ENCODE results near the gene ZC3H4.
A peak's percentile ranks its signal among the peaks of the same experiment; 100 is the strongest.

Gene ZC3H4

DNA sequence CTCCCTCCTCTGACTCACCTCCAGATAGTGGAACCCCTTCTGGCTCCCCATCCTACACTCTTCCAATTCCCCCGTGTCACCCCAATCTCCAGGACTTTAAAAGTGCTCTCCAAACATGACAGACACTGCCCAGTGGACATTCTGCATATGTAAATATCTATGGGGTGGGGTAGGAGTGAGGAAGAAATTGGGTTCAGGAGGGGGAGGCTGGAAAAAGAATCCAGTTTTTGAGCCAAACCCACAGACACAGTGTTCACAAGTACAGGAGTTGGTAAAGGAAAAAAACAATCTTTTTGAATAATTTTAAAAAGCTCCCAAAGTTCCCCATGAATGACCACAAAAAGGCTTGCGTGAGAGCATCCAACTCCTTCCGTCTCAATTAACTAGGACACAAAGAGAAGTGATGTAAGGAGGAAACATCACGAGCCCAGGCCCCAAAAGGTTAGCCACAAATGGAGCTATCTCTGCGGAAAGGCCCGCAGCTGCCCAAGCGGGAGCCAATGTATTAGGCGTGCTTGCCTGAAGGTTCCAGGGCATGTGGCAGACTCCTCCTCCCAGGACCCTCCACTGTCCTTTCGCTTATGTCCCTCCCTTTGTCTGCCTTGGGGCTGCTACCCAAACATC, 18.0 kb downstream of the ZC3H4 start:
- H3K4me3 ChIP-seq (ENCODE audit: low read depth, low read length), result no peak overlapping the region
- DNase-seq (ENCODE audit: low read depth), result peak; percentile 37

DNA sequence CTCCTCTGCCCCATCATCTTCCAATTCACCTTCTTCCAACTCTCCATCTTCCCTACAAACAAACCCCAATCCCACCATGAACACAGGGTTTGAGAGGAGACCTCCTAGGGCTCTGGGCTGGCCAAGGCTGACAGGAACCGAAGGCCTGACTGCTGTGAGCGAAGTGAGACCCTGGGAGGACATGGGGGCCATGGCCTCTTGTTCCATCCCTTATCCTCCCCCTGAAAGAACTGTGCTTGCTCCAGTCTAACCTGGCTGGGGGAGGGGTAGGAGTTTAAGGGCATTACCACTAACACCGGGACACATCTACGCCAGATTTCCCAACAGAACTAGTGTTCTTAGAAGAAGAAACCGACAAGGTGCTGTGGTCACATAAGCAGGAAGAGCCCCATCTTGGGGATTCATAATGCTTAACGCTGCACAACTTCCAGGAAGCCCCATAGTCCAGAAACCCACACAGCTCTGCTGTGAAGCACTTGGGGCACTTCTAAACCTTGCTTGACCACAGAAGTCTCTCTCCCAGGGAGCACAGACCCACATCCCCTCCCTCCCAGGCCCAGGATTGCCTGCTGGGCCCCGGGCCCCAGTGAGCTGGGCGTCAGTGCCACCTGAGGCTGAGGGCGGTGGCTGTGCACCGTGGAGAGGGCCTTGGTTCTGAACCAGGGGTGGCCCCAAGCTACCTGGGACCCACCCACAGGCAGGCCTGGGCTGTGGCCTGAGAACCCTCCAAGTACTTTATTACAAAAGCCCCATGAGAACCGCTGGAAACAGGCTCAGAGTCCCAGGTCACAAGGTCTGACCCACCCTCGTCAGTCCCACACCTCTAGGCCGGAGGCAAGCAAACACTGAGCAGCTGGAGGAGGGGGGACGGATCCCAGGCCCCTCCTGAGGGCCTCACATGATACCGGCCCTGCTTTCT, 18.8 kb downstream of the ZC3H4 start:
- H3K4me3 ChIP-seq (ENCODE audit: low read depth, low read length), result no peak overlapping the region
- peak; percentile 47 for DNase-seq (ENCODE audit: low read depth)
- TF ChIP-seq, protein P1, sequence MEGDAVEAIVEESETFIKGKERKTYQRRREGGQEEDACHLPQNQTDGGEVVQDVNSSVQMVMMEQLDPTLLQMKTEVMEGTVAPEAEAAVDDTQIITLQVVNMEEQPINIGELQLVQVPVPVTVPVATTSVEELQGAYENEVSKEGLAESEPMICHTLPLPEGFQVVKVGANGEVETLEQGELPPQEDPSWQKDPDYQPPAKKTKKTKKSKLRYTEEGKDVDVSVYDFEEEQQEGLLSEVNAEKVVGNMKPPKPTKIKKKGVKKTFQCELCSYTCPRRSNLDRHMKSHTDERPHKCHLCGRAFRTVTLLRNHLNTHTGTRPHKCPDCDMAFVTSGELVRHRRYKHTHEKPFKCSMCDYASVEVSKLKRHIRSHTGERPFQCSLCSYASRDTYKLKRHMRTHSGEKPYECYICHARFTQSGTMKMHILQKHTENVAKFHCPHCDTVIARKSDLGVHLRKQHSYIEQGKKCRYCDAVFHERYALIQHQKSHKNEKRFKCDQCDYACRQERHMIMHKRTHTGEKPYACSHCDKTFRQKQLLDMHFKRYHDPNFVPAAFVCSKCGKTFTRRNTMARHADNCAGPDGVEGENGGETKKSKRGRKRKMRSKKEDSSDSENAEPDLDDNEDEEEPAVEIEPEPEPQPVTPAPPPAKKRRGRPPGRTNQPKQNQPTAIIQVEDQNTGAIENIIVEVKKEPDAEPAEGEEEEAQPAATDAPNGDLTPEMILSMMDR (conservative IDR thresholded peaks at IDR 0.05; ENCODE audit: low read depth, low read length), result no peak

More for the DNA sequence above, 18.0 kb downstream of the ZC3H4 start:
- TF ChIP-seq, protein P1 (conservative IDR thresholded peaks at IDR 0.05; ENCODE audit: low read depth, low read length), result no peak

DNA sequence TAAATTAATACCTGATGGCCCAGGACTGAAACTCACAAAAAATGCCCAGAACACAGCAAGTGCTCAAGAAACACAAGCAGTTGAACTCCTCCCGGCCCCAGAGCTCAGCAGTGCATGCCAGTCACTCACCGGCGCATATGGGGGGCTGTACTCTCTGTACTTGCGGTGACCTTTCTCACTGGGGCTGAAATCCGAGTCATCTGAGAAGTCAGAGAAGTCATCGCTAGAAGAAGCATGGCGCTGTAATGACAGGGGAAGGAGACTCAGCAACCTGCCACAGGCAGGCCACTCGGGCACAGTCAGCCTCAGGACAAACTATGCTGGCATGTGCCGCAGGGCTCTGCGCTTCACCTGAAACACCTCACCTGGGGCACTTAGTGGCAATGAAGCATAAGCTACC, 19.7 kb downstream of the ZC3H4 start:
- peak; percentile 13 for DNase-seq (ENCODE audit: low read depth)
- TF ChIP-seq, protein P1 (conservative IDR thresholded peaks at IDR 0.05; ENCODE audit: low read depth, low read length), result no peak

DNA sequence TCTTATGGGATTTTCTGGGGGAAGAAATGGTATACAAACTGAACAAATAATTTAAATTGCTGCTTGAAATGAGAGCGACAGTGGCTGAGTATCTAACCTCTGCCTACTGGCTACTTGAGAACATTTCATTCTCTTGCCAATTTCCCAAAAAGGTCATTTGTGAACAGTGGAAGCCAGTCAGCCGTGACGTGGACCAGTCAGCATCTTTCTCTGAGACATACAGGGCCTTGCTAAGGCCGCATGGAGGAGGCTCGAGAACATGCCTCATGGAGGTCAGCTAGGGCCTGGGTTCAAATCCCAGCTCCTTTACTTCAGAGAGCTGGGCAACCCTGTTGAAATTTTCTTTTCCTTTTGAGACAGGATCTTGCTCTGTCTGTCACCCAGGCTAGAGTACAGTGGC, 20.3 kb downstream of the ZC3H4 start:
- H3K4me3 ChIP-seq (ENCODE audit: low read depth, low read length), result no peak overlapping the region

More for the DNA sequence above, 19.7 kb downstream of the ZC3H4 start:
- H3K4me3 ChIP-seq (ENCODE audit: low read depth, low read length), result no peak overlapping the region

DNA sequence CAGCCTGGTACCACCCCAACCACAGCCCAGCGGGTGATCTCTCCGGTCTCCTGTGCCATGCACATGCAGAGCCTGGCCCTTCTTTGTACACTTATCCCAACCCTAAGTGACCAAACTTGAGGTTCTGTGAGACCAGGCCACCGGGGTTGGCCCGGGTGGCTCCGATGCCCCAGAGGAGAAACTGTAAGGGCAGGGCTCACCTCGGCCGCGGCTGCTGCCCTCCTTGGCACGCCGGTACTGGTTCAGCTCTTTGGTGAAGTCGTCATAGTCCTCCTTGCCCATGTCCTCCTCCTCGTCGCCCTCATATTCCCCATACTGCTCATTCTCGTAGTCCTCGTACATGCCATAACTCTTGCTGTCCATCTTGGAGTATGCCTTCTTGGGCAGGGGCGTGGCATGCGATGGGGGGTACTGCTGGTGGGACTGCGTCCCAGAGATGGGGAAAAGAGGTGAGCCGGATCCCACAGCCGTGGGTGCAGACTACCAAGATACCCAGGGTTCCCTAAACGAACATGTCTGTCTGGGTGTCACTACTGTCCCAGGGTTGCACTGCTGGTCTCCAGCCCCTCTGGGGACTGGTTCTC, 23.7 kb downstream of the ZC3H4 start:
- TF ChIP-seq, protein P1 (conservative IDR thresholded peaks at IDR 0.05; ENCODE audit: low read depth, low read length), result no peak
- no peak overlapping the region for H3K4me3 ChIP-seq (ENCODE audit: low read depth, low read length)
- DNase-seq (ENCODE audit: low read depth), result no peak

More for the DNA sequence above, 20.3 kb downstream of the ZC3H4 start:
- peak; percentile 35 for DNase-seq (ENCODE audit: low read depth)
- TF ChIP-seq, protein P1 (conservative IDR thresholded peaks at IDR 0.05; ENCODE audit: low read depth, low read length), result no peak

DNA sequence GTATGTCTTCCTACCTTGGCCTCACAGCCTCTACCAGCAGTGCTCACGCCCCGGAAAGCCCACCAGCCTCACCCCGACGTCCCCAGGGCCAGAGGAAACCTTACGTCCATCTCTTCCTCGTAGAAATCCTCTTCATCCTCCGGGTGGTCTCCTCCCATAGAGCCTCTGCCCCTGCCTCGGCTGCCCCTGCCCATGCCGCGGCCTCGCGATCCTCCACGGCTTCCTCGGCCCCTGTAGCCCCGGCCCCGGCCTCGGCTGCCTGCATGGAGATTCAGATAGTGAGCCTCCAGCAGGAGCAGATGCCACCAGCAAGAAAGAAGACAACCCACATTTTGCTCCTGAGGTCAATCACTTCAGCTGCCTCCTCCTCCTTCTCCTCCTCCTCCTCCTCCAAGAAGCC, 27.3 kb downstream of the ZC3H4 start:
- TF ChIP-seq, protein P1 (conservative IDR thresholded peaks at IDR 0.05; ENCODE audit: low read depth, low read length), result no peak
- no peak overlapping the region for H3K4me3 ChIP-seq (ENCODE audit: low read depth, low read length)
- no peak for DNase-seq (ENCODE audit: low read depth)
